ENCODE results near the gene PRKCZ.

Gene PRKCZ

GRCh38 chr1:2009101-2010053, 40.8 kb upstream of the PRKCZ start:
- no peak for DNase-seq (ENCODE audit: low spot score)
- in situ Hi-C loops (cut with MboI; ENCODE audit: low sequenced_read_pairs, unreplicated experiment), result no loop called here
- TF ChIP-seq CTCF (IDR thresholded peaks at IDR 0.05; ENCODE audit: borderline replicate concordance, control extremely low read depth, extremely low read depth, insufficient read depth, missing control alignments), result no peak

GRCh38 chr1:2014181-2014580, 36.0 kb upstream of the PRKCZ start:
- in situ Hi-C loops (cut with MboI; ENCODE audit: low sequenced_read_pairs, unreplicated experiment), result no loop called here
- no peak for DNase-seq (ENCODE audit: low spot score)
- no peak for TF ChIP-seq CTCF (IDR thresholded peaks at IDR 0.05; ENCODE audit: borderline replicate concordance, control extremely low read depth, extremely low read depth, insufficient read depth, missing control alignments)

- in situ Hi-C loops (cut with MboI; ENCODE audit: low sequenced_read_pairs, unreplicated experiment), result no loop called here
- TF ChIP-seq CTCF (IDR thresholded peaks at IDR 0.05; ENCODE audit: borderline replicate concordance, control extremely low read depth, extremely low read depth, insufficient read depth, missing control alignments), result no peak
- no peak for DNase-seq (ENCODE audit: low spot score)
Measured at GRCh38 chr1:2014741-2015735, 35.2 kb upstream of the PRKCZ start.

GRCh38 chr1:2016123-2016522, 34.1 kb upstream of the PRKCZ start:
- TF ChIP-seq CTCF (IDR thresholded peaks at IDR 0.05; ENCODE audit: borderline replicate concordance, control extremely low read depth, extremely low read depth, insufficient read depth, missing control alignments), result no peak
- in situ Hi-C loops (cut with MboI; ENCODE audit: low sequenced_read_pairs, unreplicated experiment), result no loop called here
- DNase-seq (ENCODE audit: low spot score), result no peak

GRCh38 chr1:2018217-2019171, 31.7 kb upstream of the PRKCZ start:
- in situ Hi-C loops (cut with MboI; ENCODE audit: low sequenced_read_pairs, unreplicated experiment), result no loop called here
- TF ChIP-seq CTCF (IDR thresholded peaks at IDR 0.05; ENCODE audit: borderline replicate concordance, control extremely low read depth, extremely low read depth, insufficient read depth, missing control alignments), result no peak
- DNase-seq (ENCODE audit: low spot score), result no peak

Data from GM13976 (cell line).